OCI-LY1 (cell line): ENCODE results near the gene PLXNA2.

Experiments used
- H2AFZ ChIP-seq: fragments of 200-600 bp; sonication (generic), shearing (Covaris generic); 2 replicates; pipeline ENCODE4 v1.6.0; 2014; ENCODE audit warnings: antibody characterized with exemption, mild to moderate bottlenecking, low read length
- H3F3A ChIP-seq: fragments of 200-600 bp; sonication (generic), shearing (Covaris generic); 2 replicates; pipeline ENCODE4 v1.6.0; 2014; ENCODE audit warnings: mild to moderate bottlenecking, antibody characterized with exemption, low read length, moderate library complexity; ENCODE audit not compliant: insufficient read depth
- H3K27ac ChIP-seq: fragments of 200-600 bp; sonication (generic); 2 replicates; pipeline ENCODE4 v1.5.1; 2014; ENCODE audit warnings: low read length, mixed run types, mild to moderate bottlenecking, low read depth; ENCODE audit not compliant: poor library complexity, severe bottlenecking
- H3K27me3 ChIP-seq: fragments of 200-600 bp; sonication (generic); 2 replicates; pipeline ENCODE4 v1.6.0; 2014; ENCODE audit warnings: antibody characterized with exemption, mild to moderate bottlenecking, low read length, moderate library complexity; ENCODE audit not compliant: insufficient read depth
- H3K36me3 ChIP-seq: fragments of 200-600 bp; sonication (generic); 2 replicates; pipeline ENCODE4 v1.6.1; 2014; ENCODE audit warnings: mild to moderate bottlenecking, antibody characterized with exemption, low read length, moderate library complexity, mixed read lengths; ENCODE audit not compliant: insufficient read depth
- H3K4me1 ChIP-seq: fragments of 200-600 bp; sonication (generic); 2 replicates; pipeline ENCODE4 v1.5.1; 2014; ENCODE audit warnings: mild to moderate bottlenecking, low read length, moderate library complexity; ENCODE audit not compliant: insufficient read depth, severe bottlenecking
- H3K4me2 ChIP-seq: fragments of 200-600 bp; sonication (generic), shearing (Covaris generic); 2 replicates; pipeline ENCODE4 v1.6.1; 2014; ENCODE audit warnings: low read length
- H3K4me3 ChIP-seq: fragments of 200-600 bp; sonication (generic); 2 replicates; pipeline ENCODE4 v1.5.1; 2014; ENCODE audit warnings: low read length, low read depth, mild to moderate bottlenecking, mixed read lengths; ENCODE audit not compliant: poor library complexity, severe bottlenecking
- H3K79me2 ChIP-seq: fragments of 200-600 bp; shearing (Covaris generic); 2 replicates; pipeline ENCODE4 v1.6.1; 2016; ENCODE audit warnings: mixed run types, low read length, mixed read lengths; ENCODE audit not compliant: insufficient read depth
- H3K9ac ChIP-seq: fragments of 200-600 bp; sonication (generic), shearing (Covaris generic); 2 replicates; pipeline ENCODE4 v1.6.1; 2014; ENCODE audit warnings: mild to moderate bottlenecking, low read length, mixed read lengths
- H3K9me2 ChIP-seq: fragments of 200-600 bp; sonication (generic), shearing (Covaris generic); 2 replicates; pipeline ENCODE4 v1.6.1; 2014; ENCODE audit warnings: low read depth, mild to moderate bottlenecking, low read length, mixed read lengths
- H3K9me3 ChIP-seq: fragments of 200-600 bp; shearing (Covaris generic); 2 replicates; pipeline ENCODE4 v1.6.1; 2014; ENCODE audit warnings: low read length, mixed read lengths
- H4K20me1 ChIP-seq: fragments of 200-600 bp; sonication (generic), shearing (Covaris generic); 2 replicates; pipeline ENCODE4 v1.6.0; 2016; ENCODE audit warnings: mild to moderate bottlenecking, low read length; ENCODE audit not compliant: insufficient read depth
- EZH2 ChIP-seq: fragments of 200-600 bp; sonication (generic), shearing (Covaris generic); IDR thresholded peaks from 2 replicates; pipeline ENCODE4 v1.8.0; 2017; ENCODE audit warnings: borderline replicate concordance, mixed run types, mild to moderate bottlenecking, antibody characterized with exemption, low read length, moderate library complexity, mixed read lengths
- TF ChIP-seq, protein P1 (sequence below): fragments of 200-600 bp; sonication (generic), shearing (Covaris generic); IDR thresholded peaks from 2 replicates; pipeline ENCODE4 v1.5.1; 2017; ENCODE audit warnings: mild to moderate bottlenecking, antibody characterized with exemption, low read length, moderate library complexity, mixed read lengths

The PLXNA2 gene

DNA sequence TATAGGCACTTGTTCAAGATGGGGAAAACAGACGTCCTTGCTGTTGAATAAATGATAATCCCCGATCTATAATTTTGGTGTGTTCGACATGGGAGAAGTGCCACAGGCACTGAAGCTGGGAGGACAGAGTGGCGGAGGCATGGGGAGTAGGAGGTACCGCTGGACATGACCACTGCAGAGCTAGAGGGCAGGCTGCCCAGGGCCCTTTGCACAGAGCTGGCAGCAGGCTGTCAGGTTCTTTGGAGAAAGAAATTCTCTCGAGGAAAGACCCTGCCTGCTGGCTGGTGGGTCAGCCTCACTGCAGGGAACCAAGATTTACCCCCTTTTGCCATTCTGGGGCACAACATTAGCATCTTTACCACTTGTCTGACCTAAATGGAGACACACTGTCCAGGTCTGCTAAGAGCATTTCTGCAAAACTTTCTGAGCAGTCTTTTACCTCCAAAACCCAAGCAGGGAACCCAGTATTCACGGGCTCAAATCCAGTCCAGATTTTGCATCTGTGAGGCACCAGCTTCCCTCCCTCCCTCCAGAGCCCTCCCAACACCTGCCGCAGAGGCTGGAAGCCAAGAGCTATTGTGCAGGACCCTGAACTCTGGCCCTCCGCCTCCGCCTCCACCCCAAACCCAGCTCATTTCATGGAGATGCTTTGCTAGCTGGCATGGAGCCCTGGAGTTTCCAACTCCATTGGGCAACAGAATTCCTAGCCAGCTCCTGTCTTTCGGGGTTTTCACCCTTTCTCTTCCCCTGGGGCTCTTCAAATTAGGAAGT, 142.3 kb downstream of the PLXNA2 start:
- no peaks in the 10 kb centered on the region for H4K20me1 ChIP-seq
- H3K79me2 ChIP-seq, result no peaks in the 10 kb centered on the region
- H3K9me2 ChIP-seq, result no peaks in the 10 kb centered on the region
- H3K4me1 ChIP-seq, result no peaks in the 10 kb centered on the region
- no peaks in the 10 kb centered on the region for H3K27me3 ChIP-seq
- no peak overlapping the region for H3K27ac ChIP-seq
- no peak for TF ChIP-seq EZH2
- TF ChIP-seq, protein P1, sequence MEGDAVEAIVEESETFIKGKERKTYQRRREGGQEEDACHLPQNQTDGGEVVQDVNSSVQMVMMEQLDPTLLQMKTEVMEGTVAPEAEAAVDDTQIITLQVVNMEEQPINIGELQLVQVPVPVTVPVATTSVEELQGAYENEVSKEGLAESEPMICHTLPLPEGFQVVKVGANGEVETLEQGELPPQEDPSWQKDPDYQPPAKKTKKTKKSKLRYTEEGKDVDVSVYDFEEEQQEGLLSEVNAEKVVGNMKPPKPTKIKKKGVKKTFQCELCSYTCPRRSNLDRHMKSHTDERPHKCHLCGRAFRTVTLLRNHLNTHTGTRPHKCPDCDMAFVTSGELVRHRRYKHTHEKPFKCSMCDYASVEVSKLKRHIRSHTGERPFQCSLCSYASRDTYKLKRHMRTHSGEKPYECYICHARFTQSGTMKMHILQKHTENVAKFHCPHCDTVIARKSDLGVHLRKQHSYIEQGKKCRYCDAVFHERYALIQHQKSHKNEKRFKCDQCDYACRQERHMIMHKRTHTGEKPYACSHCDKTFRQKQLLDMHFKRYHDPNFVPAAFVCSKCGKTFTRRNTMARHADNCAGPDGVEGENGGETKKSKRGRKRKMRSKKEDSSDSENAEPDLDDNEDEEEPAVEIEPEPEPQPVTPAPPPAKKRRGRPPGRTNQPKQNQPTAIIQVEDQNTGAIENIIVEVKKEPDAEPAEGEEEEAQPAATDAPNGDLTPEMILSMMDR, result no peak
- H2AFZ ChIP-seq, result no peak overlapping the region
- no peak overlapping the region for H3K4me2 ChIP-seq
- H3K4me3 ChIP-seq, result no peak overlapping the region
- H3F3A ChIP-seq, result no peaks in the 10 kb centered on the region
- no peaks in the 10 kb centered on the region for H3K9me3 ChIP-seq
- H3K9ac ChIP-seq, result no peak overlapping the region
- no peaks in the 10 kb centered on the region for H3K36me3 ChIP-seq

GRCh38 chr1:208100906-208101305, 143.3 kb downstream of the PLXNA2 start:
- Histone ChIP-seq H2AFZ (no peak overlapping the region), H4K20me1 (no peaks in the 10 kb centered on the region), H3K27me3 (no peaks in the 10 kb centered on the region), H3K4me3 (no peak overlapping the region), H3F3A (no peaks in the 10 kb centered on the region), H3K4me2 (no peak overlapping the region), H3K79me2 (no peaks in the 10 kb centered on the region), H3K9me2 (no peaks in the 10 kb centered on the region), H3K4me1 (no peaks in the 10 kb centered on the region), H3K9me3 (no peaks in the 10 kb centered on the region), H3K9ac (no peak overlapping the region), H3K27ac (no peak overlapping the region), H3K36me3 (no peaks in the 10 kb centered on the region)
- TF ChIP-seq EZH2, result no peak
- TF ChIP-seq, protein P1, result no peak

GRCh38 chr1:208100106-208100505, 144.1 kb downstream of the PLXNA2 start:
- no peaks in the 10 kb centered on the region for H4K20me1 ChIP-seq
- no peaks in the 10 kb centered on the region for H3K9me3 ChIP-seq
- TF ChIP-seq, protein P1, result no peak
- TF ChIP-seq EZH2, result no peak
- H3K27ac ChIP-seq, result no peak overlapping the region
- H3K4me3 ChIP-seq, result no peak overlapping the region
- H3K27me3 ChIP-seq, result no peaks in the 10 kb centered on the region
- no peaks in the 10 kb centered on the region for H3K79me2 ChIP-seq
- H3K4me1 ChIP-seq, result no peaks in the 10 kb centered on the region
- H3K9ac ChIP-seq, result no peak overlapping the region
- H2AFZ ChIP-seq, result no peak overlapping the region
- H3K36me3 ChIP-seq, result no peaks in the 10 kb centered on the region
- no peaks in the 10 kb centered on the region for H3K9me2 ChIP-seq
- H3F3A ChIP-seq, result no peaks in the 10 kb centered on the region
- H3K4me2 ChIP-seq, result no peak overlapping the region
